ELF-1 (cell line): ENCODE measurements around the gene SUN3.

Source experiments
- DNase-seq: peaks from one replicate; pipeline ENCODE4 v3.0.0-alpha.2; 2016; ENCODE audit warnings: low read depth, low spot score

Gene SUN3

DNA sequence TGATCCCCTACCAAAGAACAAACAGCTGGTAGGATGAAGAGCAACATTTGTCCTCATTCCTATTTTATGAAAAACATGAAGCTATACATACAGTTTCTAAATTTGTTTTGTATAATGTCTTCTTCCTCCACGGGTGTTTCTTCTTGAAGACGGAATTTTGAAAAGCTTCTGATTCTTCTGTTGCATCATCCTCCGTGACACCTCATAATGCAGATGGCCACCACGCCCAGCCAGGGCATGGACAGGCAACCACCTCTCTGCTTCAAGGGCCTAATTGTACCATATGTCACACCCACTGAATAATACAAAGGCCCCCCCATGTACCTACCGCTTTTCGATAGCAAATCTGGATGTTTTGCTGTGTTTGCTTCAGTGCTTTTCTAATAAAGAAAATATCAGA lies at the start of gene SUN3:
Gene SUN3 (minus strand): TSS at position 170 of the 400 bp plus-strand sequence. CDS start 169 bp downstream, at position 1.
- DNase-seq = no peak

DNA sequence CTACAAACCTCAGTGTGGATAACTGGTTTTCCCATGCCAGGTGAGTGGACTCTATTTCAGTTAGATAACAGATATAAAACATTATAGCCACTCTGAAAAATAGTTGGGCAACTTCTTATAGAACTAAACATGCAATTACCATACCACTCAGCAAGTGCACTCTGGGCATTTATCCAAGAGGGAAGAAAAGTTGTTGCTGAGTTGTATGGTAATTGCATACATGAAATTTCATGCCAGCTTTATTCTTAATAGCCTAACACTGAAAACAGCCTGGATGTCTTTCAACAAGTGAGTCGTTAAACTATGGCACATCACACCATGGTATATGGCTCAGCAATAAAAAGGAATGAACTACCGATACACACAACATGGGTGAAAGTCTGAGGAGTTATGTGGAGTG lies 49.6 kb upstream of the SUN3 start:
- DNase-seq = no peak

GRCh38 chr7:48077423-48077822 lies 48.5 kb upstream of the SUN3 start:
- DNase-seq = no peak

DNA sequence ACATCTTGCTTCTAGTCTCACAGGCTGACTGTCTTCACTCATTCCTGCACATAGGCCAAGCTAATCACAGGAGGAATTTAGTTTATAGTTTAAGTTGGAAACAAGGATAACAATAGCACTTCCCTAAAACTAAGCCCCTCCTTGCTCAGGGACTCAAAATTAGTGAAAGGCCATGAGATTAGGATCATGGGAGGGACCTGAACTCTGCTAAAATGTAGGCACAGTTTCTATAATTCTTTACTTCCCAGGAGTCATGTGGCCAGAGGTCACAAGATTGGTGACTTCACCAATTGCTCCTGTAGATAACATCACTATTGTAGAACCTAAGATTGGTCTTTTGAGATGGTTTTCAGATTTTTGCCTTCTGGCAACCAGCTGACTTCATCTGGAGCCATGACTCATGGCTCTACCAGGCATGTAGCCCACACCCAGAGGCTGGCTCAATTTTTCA lies 45.3 kb upstream of the SUN3 start:
- DNase-seq = peak; percentile 31

GRCh38 chr7:48067475-48067874 lies 38.6 kb upstream of the SUN3 start:
- no peak for DNase-seq

- DNase-seq = no peak
Measured at GRCh38 chr7:48063985-48064384, 35.1 kb upstream of the SUN3 start.

DNA sequence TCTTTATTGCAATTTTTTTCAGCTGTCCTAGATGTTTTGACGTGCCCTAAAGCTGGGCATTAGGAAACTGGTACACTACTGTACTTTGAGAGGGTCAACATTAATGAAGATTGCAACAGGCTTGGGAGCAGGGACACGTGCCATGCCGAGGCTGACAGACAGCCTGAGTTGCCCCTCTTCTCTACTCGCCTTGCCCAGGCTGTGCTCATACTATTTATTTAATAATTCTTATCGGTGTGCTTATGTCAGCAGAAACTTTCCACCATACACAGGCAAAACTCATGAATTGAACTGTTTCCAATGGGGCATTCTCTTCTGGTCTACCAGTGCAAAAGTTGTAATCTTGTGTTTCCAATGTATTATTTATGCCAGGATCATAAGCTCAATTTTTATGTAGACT lies 30.8 kb upstream of the SUN3 start:
- no peak for DNase-seq

- no peak for DNase-seq
Measured at GRCh38 chr7:48058990-48059389, 30.1 kb upstream of the SUN3 start.

- DNase-seq = no peak
Measured at GRCh38 chr7:48053736-48054135, 24.8 kb upstream of the SUN3 start.

GRCh38 chr7:48052748-48053147 lies 23.8 kb upstream of the SUN3 start:
- DNase-seq = no peak

DNA sequence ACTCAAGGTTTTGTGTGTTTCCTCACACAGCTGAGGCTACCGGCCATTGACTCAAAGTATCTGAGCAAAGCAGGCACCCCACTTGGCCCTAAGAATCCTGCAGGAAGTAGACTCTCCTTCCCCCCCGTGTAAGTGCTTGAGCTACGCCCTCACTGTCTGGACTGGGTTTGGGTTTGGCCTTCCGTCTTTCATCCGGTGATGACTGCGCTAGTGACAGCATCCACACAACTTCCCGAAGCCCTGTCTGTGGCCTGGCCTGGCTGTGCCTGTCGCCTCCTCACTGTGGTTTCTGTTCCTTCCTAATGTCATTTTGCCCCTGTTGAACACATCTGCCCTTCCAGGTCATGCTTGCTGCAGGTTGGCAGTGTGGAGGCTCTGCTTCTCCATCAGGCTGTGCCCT lies 20.9 kb upstream of the SUN3 start:
- no peak for DNase-seq

DNA sequence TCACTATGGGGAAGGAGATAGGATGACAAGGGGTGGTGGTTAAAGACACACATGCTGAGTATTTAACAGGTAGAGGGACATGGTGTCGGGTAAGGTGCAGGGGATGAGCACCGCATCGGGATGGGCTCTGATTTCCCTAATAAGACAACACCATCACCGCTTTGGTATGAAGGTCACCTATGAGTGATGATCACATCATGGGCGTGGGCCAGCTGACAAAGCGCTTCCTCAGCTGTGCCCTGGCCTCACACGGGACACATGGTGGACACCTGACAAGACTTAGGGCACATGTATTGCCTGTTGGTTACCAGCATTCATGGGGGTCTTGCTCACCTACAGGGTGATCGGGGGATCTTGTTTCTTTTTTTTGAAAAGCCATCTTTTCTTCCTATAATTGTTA lies 19.2 kb upstream of the SUN3 start:
- no peak for DNase-seq

GRCh38 chr7:48046458-48046857 lies 17.6 kb upstream of the SUN3 start:
- DNase-seq = no peak

DNA sequence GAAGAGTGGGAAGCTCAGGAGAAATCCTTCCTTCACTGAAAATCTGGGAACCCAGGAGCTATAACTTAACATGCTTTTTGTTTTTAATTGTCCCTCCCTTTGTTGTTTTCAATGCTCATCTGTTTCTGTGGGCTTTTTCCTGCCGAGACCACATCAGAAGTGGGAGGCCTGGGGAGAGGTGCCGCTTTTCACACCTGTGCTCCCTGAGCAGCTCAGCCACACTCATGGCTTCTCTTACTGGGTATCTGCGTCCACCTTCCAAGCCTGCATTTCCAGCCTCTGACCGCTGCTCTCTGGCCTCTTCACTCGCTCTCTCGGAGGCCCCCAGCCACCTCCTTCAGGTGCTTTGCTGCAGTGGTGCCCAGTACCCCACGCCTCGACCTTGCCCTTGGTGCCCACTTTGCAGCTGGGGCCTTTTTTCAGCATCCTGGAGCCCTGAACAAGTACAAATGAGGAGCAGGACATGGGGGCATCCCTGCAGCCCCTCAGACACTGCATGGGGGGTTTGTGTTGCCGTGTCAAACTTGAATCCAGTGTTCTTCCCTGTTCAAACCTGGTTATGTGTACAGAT lies 16.4 kb upstream of the SUN3 start:
- no peak for DNase-seq

GRCh38 chr7:48042636-48043035 lies 13.7 kb upstream of the SUN3 start:
- DNase-seq = no peak

- DNase-seq = no peak
Measured at GRCh38 chr7:48042216-48042615, 13.3 kb upstream of the SUN3 start.

DNA sequence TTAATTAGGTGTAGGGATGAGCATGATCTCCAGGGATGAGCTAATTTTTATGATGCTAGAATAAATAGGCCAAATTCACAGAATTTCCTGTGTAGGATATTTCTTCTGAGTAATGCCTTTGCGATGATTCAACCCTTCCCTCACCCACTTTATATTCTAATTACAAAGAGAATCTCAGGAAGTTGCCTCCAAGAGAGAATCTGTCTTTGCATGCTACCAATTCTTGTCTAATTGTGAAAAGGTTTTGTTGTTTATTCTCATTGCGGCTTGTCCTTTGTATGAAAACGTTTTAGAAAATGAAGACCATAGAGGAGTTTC lies 12.7 kb upstream of the SUN3 start:
- DNase-seq = no peak

DNA sequence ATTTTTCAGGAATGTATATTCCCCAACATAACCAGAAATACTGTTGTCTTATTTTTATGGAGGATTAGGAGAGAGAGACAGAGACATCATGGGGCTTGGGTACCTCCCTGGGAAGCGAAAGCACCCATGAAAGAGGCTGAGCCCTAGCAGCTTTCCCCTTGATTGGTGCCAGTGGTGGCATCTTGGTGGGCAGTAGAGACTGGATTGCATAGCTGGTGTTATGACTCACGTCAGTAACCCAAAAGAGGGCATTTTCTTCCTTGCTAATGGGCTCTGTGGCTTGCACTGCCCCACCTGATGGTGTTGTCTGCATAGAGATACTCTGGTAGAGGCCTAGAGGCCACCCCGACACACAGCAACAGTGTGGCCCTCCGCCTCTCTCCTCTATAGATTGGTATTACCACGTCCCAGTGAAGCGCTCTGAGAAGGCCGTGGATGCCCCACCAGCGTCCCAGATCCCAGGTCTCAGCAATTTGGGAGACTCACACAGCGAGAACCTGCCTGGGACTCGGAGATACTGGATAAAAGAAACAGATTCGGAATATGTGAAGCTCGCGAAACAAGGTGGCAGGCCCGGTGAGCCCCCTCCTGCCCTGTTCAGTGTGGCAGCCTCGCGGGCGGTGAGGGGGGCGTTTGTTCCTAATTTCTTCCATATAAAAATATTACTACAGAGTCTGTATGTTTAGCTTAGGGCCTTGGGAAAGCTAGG lies 12.2 kb upstream of the SUN3 start:
- DNase-seq = no peak

DNA sequence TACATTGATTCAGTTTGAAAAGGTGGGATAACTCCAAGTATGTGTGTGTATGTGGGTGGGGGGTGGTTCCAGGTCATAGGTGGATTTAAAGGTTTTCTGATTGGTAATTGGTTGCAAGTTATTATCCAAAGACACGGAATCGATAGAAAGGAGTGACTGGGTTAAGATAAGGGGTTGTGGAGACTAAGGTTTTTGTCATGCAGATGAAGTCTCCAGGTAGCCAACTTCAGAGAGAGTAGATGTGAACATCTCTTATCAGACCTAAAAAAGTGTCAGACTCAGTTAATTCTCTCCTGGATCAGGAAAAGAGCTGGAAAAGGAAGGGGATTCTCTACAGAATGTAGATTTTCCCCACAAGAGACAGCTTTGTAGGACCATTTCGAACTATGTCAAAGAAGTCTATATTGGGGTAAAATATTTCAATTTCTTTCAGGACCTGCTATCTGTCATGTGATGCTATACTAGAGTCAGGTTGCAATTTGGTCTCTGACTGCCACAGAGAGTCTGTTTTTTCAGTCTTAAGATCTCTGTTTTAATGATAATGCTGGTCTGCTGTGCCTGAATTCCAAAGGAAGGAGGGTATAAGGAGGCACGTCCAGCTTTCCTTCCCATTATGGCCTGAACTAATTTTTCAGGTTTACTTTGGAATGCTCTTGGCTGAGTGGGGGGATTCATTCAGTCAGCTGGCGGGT lies 10.1 kb upstream of the SUN3 start:
- DNase-seq = no peak

DNA sequence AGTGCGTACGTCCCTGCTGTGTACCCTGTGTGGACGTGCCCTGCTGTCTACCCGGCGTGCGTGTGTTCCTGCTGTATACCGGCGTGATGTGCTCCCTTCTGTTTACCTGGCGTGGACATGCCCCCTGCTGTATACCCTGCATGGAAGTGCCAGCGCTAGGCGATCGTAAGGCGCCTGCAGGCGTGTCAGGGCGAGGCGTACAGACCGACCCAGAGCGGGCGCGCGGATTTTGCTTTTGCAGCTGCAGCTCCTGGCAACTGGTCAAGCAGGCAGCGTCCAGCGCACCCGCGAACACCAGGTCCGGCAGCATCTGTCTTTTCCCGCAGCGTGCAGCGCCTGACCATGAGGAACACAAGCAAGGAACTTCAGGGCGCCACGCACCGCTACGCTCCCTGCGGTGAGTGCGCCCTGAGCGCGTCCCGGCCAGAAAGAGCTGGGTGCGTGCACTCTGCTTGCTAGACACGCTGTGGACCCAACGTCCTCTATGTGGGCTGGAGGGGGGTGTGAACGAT lies 7.1 kb upstream of the SUN3 start:
- DNase-seq = peak; percentile 45

DNA sequence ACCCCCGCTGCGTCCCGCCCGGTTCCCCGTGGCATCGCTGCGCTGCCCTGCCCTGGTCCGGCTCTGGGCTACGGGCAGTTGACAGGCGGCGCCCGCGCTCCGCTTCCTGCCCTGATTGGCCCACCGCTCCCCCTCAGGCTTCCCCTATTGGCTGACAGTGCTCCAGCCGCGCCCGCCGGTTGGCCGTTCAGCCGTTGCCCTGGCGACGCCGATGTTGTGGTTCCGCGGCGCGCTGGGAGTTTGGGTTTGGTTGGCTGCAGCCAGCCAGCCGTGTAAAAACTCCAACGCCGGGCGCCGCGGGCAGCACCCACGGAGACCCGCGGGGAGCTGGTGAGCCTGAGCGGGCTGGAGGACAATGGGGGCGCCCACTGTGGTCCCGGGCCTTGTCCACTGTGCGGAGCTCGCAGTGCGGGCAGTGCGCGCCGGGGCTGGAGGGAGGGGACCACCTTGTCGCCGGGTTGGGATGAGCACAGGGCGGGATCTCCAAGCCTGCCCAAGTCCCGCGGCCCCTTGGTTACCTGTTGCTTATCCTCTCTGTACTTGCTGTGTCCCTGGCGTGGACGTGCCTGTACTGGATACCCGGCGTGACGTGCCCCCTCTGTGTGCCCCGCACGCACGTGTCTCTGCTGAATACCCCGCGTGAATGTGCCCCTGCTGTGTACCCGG lies 6.5 kb upstream of the SUN3 start, which contains the start of gene C7orf57:
Gene C7orf57 (plus strand): TSS at position 243 of the 666 bp plus-strand sequence. CDS start 766 bp downstream, outside the sequence.
- peak; percentile 95 for DNase-seq

DNA sequence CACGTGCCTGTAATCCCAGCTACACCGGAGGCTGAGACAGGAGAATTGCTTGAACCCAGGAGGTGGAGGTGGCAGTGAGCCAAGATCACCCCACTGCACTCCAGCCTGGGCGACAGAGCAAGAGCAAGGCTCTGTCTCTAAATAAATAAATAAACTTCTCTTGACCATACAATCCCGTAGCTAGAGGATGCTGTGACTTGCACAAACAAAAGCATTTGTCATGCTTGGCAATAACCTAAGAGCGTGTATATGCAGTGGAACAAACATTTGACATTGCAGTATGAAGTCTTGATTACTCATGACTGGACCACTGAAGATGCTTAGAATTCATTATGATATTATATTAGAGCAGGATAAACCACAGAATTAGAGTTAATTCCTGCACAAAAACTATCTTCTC lies 5.0 kb upstream of the SUN3 start:
- no peak for DNase-seq
